ENCODE results near the gene CHCHD6. TPM values are rescaled to one million over a fixed set of nuclear protein-coding genes. Genes with fewer than 3 reads are reported as not detected.
A peak's percentile ranks its signal among the peaks of the same experiment; 100 is the strongest.

Gene CHCHD6
- total RNA-seq, 4 donors from 2014 or later, result 13.4 to 22.0 (median 16.1) TPM

GRCh38 chr3:126872701-126873342, 168.8 kb downstream of the CHCHD6 start:
- DNase-seq (ENCODE audit: low spot score in 2 of 2), result no peak
- WGBS, result 90% methylated on average over 10 of the region's 10 CpGs
- H3K9me3 ChIP-seq, result no peaks in the 10 kb centered on the region
- H3K4me3 ChIP-seq, result no peak overlapping the region
- no peak overlapping the region for H3K27ac ChIP-seq
- H3K27me3 ChIP-seq, result no peaks in the 10 kb centered on the region
- no peak for TF ChIP-seq POLR2A (IDR thresholded peaks at IDR 0.05)
- no peak for TF ChIP-seq EP300 (IDR thresholded peaks at IDR 0.05)
- TF ChIP-seq POLR2AphosphoS5 (IDR thresholded peaks at IDR 0.05), result no peak
- TF ChIP-seq CTCF (IDR thresholded peaks at IDR 0.05), result no peak
- H3K36me3 ChIP-seq, result no peaks in the 10 kb centered on the region
- H3K4me1 ChIP-seq, result no peaks in the 10 kb centered on the region

- Histone ChIP-seq H3K27me3 (no peaks in the 10 kb centered on the region), H3K36me3 (no peaks in the 10 kb centered on the region), H3K27ac (no peak overlapping the region), H3K4me3 (no peak overlapping the region), H3K4me1 (no peaks in the 10 kb centered on the region), H3K9me3 (no peaks in the 10 kb centered on the region)
- 100% methylated on average over 1 of the region's 1 CpG for WGBS
- no peak for DNase-seq (ENCODE audit: low spot score in 2 of 2)
- no peak for TF ChIP-seq CTCF (IDR thresholded peaks at IDR 0.05)
- TF ChIP-seq POLR2AphosphoS5 (IDR thresholded peaks at IDR 0.05), result no peak
- no peak for TF ChIP-seq POLR2A (IDR thresholded peaks at IDR 0.05)
- no peak for TF ChIP-seq EP300 (IDR thresholded peaks at IDR 0.05)
Observed at GRCh38 chr3:126873416-126873815, 169.4 kb downstream of the CHCHD6 start.

GRCh38 chr3:126878664-126879063, 174.6 kb downstream of the CHCHD6 start:
- Histone ChIP-seq H3K9me3 (no peaks in the 10 kb centered on the region), H3K4me1 (peaks cover 8% of the 10 kb centered on the region), H3K27ac (no peak overlapping the region), H3K4me3 (no peak overlapping the region), H3K27me3 (no peaks in the 10 kb centered on the region), H3K36me3 (no peaks in the 10 kb centered on the region)
- 97% methylated on average over 3 of the region's 3 CpGs for WGBS
- no peak for DNase-seq (ENCODE audit: low spot score in 2 of 2)
- no peak for TF ChIP-seq CTCF (IDR thresholded peaks at IDR 0.05)
- no peak for TF ChIP-seq POLR2AphosphoS5 (IDR thresholded peaks at IDR 0.05)
- no peak for TF ChIP-seq POLR2A (IDR thresholded peaks at IDR 0.05)
- TF ChIP-seq EP300 (IDR thresholded peaks at IDR 0.05), result no peak

- peak in 1 of 2 donors; percentile 31 for DNase-seq (ENCODE audit: low spot score in 2 of 2)
- no peaks in the 10 kb centered on the region for H3K36me3 ChIP-seq
- H3K27ac ChIP-seq, result no peak overlapping the region
- H3K9me3 ChIP-seq, result no peaks in the 10 kb centered on the region
- no peak for TF ChIP-seq CTCF (IDR thresholded peaks at IDR 0.05)
- no peak for TF ChIP-seq POLR2A (IDR thresholded peaks at IDR 0.05)
- no peak for TF ChIP-seq EP300 (IDR thresholded peaks at IDR 0.05)
- TF ChIP-seq POLR2AphosphoS5 (IDR thresholded peaks at IDR 0.05), result no peak
- H3K4me1 ChIP-seq, result peaks cover 12% of the 10 kb centered on the region
- H3K27me3 ChIP-seq, result no peaks in the 10 kb centered on the region
- no peak overlapping the region for H3K4me3 ChIP-seq
- 63% methylated on average over 3 of the region's 3 CpGs for WGBS
Observed at GRCh38 chr3:126880901-126881300, 176.9 kb downstream of the CHCHD6 start.

GRCh38 chr3:126881861-126882260, 177.8 kb downstream of the CHCHD6 start:
- 97% methylated on average over 6 of the region's 6 CpGs for WGBS
- no peaks in the 10 kb centered on the region for H3K9me3 ChIP-seq
- H3K27me3 ChIP-seq, result no peaks in the 10 kb centered on the region
- H3K36me3 ChIP-seq, result no peaks in the 10 kb centered on the region
- no peak overlapping the region for H3K27ac ChIP-seq
- H3K4me1 ChIP-seq, result peaks cover 12% of the 10 kb centered on the region
- DNase-seq (ENCODE audit: low spot score in 2 of 2), result peak in 1 of 2 donors; percentile 25
- TF ChIP-seq POLR2A (IDR thresholded peaks at IDR 0.05), result no peak
- no peak for TF ChIP-seq CTCF (IDR thresholded peaks at IDR 0.05)
- TF ChIP-seq EP300 (IDR thresholded peaks at IDR 0.05), result no peak
- no peak for TF ChIP-seq POLR2AphosphoS5 (IDR thresholded peaks at IDR 0.05)
- H3K4me3 ChIP-seq, result no peak overlapping the region
